Measurements from ENCODE around the gene FAM168B. TPM values are rescaled to one million over a fixed set of nuclear protein-coding genes. Genes with fewer than 3 reads are reported as not detected.

FAM168B gene
- total RNA-seq, 1 donor: 88.1 TPM

DNA sequence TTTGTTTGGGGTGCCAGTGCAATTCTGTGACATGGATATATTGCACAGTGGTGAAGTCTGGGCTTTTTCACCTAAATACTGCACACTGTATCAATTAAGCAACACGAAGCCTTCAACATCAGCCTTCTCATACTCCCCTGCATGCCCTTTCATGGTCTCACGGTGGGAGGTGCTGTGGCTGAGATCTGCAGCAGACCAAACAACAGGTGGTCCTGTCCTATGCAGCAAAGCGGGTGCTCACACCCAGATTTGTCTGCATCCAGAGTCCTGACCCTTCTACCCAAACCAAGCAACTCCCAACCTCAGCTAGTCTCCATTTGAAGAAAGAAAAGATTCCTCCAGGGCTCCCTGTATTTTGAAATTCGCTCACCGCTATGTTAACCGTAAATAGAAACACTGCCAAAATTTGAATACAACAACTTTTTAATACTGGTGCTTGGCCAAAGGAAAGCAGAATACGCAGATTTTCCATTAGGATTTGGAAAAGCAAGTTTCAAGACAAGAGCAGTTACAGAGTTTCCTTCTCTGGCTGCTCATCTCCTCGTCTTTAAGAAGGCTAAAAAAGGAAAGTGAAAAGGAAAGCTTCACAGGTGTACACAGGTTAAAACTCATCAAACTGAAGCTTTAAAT, 34.9 kb downstream of the FAM168B start:
- no peak for DNase-seq (ENCODE audit: low read depth in 2 of 3, low spot score in 2 of 3)

GRCh38 chr2:131056932-131057287, 36.4 kb downstream of the FAM168B start:
- DNase-seq (ENCODE audit: low read depth in 2 of 3, low spot score in 2 of 3): no peak

DNA sequence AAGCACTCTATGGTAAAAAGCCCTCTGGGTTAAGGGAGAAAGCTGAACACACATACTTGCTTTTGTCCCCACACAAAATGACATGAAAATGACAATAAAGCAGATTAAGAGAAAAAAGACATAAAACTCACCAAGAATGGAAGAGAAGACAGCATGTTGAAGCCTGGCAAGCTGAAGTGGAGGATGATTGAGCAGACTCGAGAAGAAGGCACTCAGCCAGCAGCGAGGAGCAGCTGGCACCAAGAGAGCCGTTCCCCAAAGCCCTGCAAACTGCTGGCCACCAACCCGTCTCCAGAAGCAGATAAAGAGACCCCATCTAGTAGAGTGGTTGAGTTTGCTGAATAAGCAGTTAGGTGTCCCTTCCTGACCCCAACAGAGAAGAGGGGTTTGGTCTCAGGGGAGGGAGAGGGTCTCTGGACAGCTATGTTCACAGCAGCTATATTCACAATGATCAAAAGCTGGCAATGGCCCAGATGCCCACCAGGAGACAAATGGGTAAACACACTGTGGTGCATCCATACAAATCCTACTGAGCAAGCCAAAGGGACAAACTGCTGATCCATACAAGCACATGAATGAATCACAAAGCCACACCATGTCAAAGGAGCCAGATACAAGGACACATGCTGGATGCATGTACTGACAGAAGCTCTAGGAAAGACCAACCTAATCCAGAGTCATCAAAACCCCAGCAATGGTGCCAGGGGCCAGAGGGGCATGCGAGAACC, 36.9 kb downstream of the FAM168B start:
- DNase-seq (ENCODE audit: low read depth in 2 of 3, low spot score in 2 of 3): no peak

DNA sequence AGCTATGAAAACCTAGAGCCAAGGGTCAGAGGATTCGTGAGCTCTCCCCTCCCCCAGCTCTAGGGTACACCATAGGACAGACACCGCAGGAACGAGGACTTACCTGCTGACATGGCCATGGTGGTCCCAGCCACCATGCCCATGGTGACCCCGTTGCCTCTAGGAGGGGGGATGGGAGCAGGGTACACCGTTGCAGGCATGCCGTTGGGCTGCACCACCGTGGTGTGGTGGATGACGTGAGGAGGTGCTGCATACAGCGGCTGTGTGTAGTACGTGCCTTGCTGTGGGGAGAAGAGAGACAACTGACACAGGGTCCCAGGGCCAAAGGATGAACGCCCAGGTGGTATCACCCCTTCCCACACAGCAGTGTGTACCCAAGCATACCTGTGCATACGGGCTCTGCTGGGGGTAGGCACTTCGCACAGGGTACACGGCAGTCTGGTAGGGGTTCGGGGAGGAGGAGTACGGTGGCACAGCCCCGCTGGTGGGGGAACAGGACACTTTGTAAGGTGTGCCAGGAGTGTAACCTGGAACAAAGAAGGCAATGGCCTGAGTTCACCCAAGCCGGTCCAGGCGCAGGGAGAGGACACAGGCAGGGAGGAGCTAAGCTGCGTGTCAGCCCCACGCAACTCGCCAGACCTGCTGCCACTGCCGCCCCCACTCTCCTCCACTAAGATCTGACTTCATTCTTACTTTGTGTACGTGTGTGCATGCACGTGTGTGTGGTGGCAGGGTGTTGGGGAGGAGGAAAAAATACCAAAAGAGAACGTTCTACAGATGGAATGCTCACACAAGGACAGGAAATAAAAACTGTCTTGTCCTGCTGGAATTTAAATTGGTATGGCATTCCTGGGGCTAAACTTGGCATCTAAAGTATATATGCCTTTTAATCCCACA, 37.8 kb downstream of the FAM168B start:
- no peak for DNase-seq (ENCODE audit: low read depth in 2 of 3, low spot score in 2 of 3)

DNA sequence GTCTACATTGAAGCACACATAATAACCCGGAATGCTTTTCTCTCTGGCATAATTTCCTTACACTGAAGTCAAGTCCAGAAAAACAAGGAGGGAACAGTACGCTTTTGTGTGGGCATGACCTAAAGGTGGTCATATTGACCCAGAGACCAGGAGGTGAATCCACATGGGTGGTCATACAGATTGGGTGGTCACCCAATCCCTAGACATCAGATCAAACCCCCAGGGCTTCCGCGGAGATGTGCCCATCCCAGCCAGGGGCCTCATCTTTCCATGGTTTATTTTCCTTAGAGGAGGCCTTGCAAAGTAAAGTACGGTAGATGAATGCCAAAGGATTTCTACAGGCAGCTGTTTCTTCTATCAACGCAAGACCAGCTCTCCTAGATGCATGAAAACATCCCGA, 38.8 kb downstream of the FAM168B start:
- no peak for DNase-seq (ENCODE audit: low read depth in 2 of 3, low spot score in 2 of 3)

DNA sequence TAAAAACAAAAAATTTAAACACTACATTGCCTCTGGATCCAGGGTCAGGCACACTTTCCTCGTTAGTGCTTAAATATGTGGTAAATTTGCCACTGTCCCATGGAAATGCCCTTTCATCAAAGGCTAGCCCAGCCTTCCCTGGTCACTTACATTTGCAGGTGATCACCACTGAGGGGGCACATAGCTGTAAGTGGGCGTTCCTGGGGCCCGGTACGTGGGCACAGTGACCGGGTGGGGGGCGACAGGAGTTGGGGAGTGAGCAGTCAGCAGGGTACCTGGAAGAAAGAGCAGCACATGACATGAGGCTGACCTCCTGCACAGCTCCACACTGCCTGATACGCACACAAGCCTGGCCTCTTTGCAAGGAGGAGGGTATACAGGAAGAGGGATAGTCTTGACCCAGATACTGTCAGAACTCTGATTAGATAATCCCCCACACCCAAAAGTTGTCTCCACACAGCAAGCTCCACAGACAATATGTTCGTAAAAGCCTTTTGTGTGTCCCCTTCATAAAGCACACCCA, 40.5 kb downstream of the FAM168B start:
- DNase-seq (ENCODE audit: low read depth in 2 of 3, low spot score in 2 of 3): no peak

GRCh38 chr2:131050896-131051295, 42.4 kb downstream of the FAM168B start:
- DNase-seq (ENCODE audit: low read depth in 2 of 3, low spot score in 2 of 3): no peak

GRCh38 chr2:131049150-131049718, 44.0 kb downstream of the FAM168B start:
- DNase-seq (ENCODE audit: low read depth in 2 of 3, low spot score in 2 of 3): no peak

DNA sequence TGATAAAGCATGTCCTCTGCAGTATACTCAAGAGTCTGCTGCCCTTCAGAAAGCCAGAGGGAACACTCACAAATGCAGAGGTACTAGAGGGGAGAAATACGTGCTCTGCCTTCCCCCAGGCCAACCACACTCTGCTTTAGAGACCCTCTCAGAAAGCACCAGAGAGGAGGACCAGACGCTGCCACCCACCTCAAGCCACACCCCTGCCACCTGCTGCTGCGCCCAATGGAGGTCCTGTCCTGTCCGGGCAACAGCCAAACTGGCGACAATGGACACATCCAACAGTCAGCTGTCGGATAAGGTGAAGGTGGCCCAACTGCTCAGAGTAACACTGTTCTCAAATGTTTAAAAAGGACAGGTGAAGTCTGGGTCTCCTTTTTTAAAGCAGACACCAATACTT, 44.6 kb downstream of the FAM168B start:
- no peak for DNase-seq (ENCODE audit: low read depth in 2 of 3, low spot score in 2 of 3)

- DNase-seq (ENCODE audit: low read depth in 2 of 3, low spot score in 2 of 3): no peak
Observed at GRCh38 chr2:131047920-131048560, 45.2 kb downstream of the FAM168B start.

DNA sequence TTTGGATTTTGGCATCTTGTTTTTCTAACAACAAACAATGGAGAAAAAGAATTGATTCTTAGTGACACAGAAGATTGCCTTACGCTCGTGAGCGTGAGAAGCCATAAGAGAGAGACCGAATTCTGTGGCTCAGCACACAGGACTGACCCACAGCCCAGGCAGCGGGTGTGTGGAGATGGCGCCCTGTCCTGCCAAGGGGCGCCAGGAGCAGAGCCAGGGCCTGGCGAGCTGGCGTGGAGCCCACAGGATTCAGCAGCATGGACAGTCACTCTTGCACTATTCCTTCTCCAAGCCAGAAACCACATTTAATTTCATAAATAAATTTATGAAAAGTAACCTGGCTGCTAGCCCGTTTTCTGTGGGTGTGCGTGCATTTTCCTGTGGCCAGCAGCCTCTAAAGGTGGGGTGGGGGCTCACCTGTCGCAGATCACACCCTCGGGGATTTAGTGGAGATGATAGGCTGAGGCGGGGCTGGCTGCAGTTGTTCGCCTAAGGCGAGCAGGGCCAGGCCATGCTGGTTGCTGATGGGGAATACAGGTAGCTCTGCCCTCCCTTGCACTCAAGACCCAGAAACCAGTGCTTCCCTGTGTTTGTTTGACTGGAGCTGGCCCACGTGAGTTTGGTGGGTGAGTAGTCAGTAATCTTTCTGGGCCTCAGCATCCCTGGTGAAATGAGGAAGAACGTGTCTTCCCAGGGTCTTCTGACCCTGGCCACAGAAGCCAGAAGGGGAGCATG, 46.2 kb downstream of the FAM168B start:
- no peak for DNase-seq (ENCODE audit: low read depth in 2 of 3, low spot score in 2 of 3)

- DNase-seq (ENCODE audit: low read depth in 2 of 3, low spot score in 2 of 3): no peak
Observed at GRCh38 chr2:131046028-131046917, 47.0 kb downstream of the FAM168B start.

- no peak for DNase-seq (ENCODE audit: low read depth in 2 of 3, low spot score in 2 of 3)
Observed at GRCh38 chr2:131045286-131046027, 47.8 kb downstream of the FAM168B start.

DNA sequence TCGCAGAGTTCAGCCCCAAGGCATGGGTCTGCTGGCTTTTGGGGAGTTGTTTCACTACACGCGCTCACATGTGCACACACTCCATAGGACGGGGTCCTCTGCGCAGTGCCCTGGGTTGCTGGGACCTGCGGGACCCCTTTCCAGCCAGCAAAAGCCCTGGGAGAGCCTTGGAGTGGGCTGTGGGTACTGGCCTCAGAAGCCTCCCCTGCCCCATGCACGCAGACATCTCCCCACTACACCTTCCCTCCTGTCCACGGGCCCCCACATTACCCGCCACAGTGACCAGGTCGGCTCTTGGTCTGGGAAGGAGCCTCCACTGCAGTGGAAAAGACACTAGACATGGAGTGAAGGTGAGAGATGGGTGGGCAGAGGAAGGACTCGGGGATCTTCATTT, 48.5 kb downstream of the FAM168B start:
- DNase-seq (ENCODE audit: low read depth in 2 of 3, low spot score in 2 of 3): no peak

DNA sequence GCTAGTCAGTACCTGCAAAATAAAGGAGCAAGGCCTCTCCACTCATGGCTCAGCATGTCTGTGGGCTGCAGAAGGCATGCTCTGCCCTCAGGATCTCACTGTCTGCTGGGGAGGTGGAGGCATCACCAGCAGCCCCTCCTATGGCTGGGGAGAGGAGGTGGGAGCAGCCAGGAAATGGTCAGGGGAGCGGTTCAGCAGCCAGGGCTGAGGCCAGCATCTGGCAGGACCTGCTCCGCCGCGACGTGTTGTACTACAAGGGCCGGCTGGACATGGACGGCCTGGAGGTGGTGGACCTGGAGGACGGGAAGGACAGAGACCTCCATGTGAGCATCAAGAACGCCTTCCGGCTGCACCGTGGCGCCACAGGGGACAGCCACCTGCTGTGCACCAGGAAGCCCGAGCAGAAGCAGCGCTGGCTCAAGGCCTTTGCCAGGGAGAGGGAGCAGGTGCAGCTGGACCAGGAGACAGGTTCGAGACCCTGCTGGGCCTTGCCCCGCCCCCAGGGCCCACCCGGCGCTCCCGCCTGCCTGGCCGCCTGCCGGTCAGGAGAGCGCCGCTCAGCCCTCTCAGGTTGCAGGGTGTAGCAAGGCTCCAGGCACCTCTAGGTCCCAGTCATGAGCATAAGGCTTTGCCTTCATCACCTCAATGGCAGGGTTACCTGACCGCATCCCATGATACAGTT, 49.0 kb downstream of the FAM168B start:
- DNase-seq (ENCODE audit: low read depth in 2 of 3, low spot score in 2 of 3): no peak

GRCh38 chr2:131043199-131044074, 49.8 kb downstream of the FAM168B start:
- DNase-seq (ENCODE audit: low read depth in 2 of 3, low spot score in 2 of 3): no peak
